Endothelial cell of umbilical vein (primary cell): ENCODE results near the gene PCDHGB4. TPM values are rescaled to one million over a fixed set of nuclear protein-coding genes. Genes with fewer than 3 reads are reported as not detected.
"Not testable (repeated sequence)": the region's sequence is repeated elsewhere in the genome, so short reads cannot be mapped to it uniquely, and the experiment has no call there.

Source experiments
- BruUV-seq: library from RNA; stranded (reverse); fragments of 400-500 nt; replicated peaks from 2 replicates; lab custom pipeline; 2021; lab: Mats Ljungman, UMichigan
- CTCF ChIA-PET: fragments of 300-600, 350-600 bp; sonication (Branson Sonifier 250); formaldehyde crosslinking; loops from one replicate; lab custom pipeline; 2021; ENCODE audit warnings: antibody characterized with exemption, inconsistent platforms; lab: Charles Lee
- POLR2A ChIA-PET: fragments of 300-600, 350-600 bp; sonication (Branson Sonifier 250); formaldehyde crosslinking; loops from one replicate; lab custom pipeline; 2021; ENCODE audit warnings: antibody characterized with exemption, inconsistent platforms; lab: Charles Lee
- DNase-seq: peaks from one replicate; pipeline ENCODE4 v3.0.0-alpha.2; 2011; ENCODE audit warnings: low read depth, low spot score
- FAIRE-seq: peaks from 2 replicates; lab custom pipeline; 2011; peaks lifted over from hg19 to GRCh38; lab: Jason Lieb, UNC
- H2AFZ ChIP-seq: 2 replicates; pipeline ENCODE4 v1.6.0; 2012; ENCODE audit warnings: low read depth, low read length, control low read depth, inconsistent platforms
- H3K27ac ChIP-seq: 2 replicates; pipeline ENCODE4 v1.5.1; 2011; ENCODE audit warnings: low read depth, mild to moderate bottlenecking, control low read depth, low read length, moderate library complexity; ENCODE audit not compliant: insufficient read depth
- H3K27me3 ChIP-seq, 2 experiments: 2 replicates each; pipeline versions ENCODE4 v1.6.0 to v1.6.1; 2011; ENCODE audit warnings: low read length in 2 of 2, mixed read lengths in 1 of 2; ENCODE audit not compliant: control insufficient read depth in 2 of 2, insufficient read depth in 2 of 2
- H3K36me3 ChIP-seq, 2 experiments: 2 replicates in 1 of 2; 3 replicates in 1 of 2; pipeline ENCODE4 v1.5.1; 2011; ENCODE audit warnings: low read length in 2 of 2, mild to moderate bottlenecking in 1 of 2, moderate library complexity in 1 of 2; ENCODE audit not compliant: control insufficient read depth in 2 of 2, insufficient read depth in 2 of 2; ENCODE audit errors: extremely low read depth in 1 of 2
- H3K4me1 ChIP-seq: 3 replicates; pipeline ENCODE4 v1.5.1; 2011; ENCODE audit warnings: mild to moderate bottlenecking, low read length; ENCODE audit not compliant: control insufficient read depth, insufficient read depth; ENCODE audit errors: extremely low read depth
- H3K4me2 ChIP-seq: 2 replicates; pipeline ENCODE4 v1.6.1; 2011; ENCODE audit warnings: low read length, control low read depth, mixed read lengths; ENCODE audit not compliant: insufficient read depth
- H3K4me3 ChIP-seq, 3 experiments: fragments of 200-600 bp in 1 of 3; sonication (generic), shearing (Covaris generic) in 1 of 3; replicated peaks in 1 of 3; 2 replicates each; pipeline ENCODE4 v1.5.1; 2011 to 2016; ENCODE audit warnings: control low read depth in 3 of 3, low read length in 3 of 3, mild to moderate bottlenecking in 2 of 3, inconsistent platforms in 1 of 3, low read depth in 1 of 3, moderate library complexity in 1 of 3; ENCODE audit not compliant: insufficient read depth in 1 of 3
- H3K79me2 ChIP-seq: 2 replicates; pipeline ENCODE4 v1.6.0; 2012; ENCODE audit warnings: low read length, inconsistent platforms; ENCODE audit not compliant: control insufficient read depth, insufficient read depth
- H3K9ac ChIP-seq: replicated peaks from 2 replicates; pipeline ENCODE3; 2011; ENCODE audit warnings: low read length, control low read depth; ENCODE audit not compliant: insufficient read depth; ENCODE audit errors: extremely low read depth
- H3K9me1 ChIP-seq: replicated peaks from 3 replicates; pipeline ENCODE4 v1.6.0; 2011; ENCODE audit warnings: mild to moderate bottlenecking, low read length; ENCODE audit not compliant: control insufficient read depth, insufficient read depth; ENCODE audit errors: extremely low read depth
- H3K9me3 ChIP-seq: replicated peaks from 2 replicates; pipeline ENCODE4 v1.5.1; 2012; ENCODE audit warnings: low read length, inconsistent platforms; ENCODE audit not compliant: control insufficient read depth, insufficient read depth
- H4K20me1 ChIP-seq: replicated peaks from 2 replicates; pipeline ENCODE3; 2011; ENCODE audit warnings: mild to moderate bottlenecking, low read length; ENCODE audit not compliant: control insufficient read depth, insufficient read depth; ENCODE audit errors: extremely low read depth
- EZH2 ChIP-seq: IDR thresholded peaks from 2 replicates; pipeline ENCODE4 v1.6.1; 2012; ENCODE audit warnings: borderline replicate concordance, low read depth, mild to moderate bottlenecking, moderate library complexity, low read length, inconsistent platforms; ENCODE audit not compliant: severe bottlenecking
- FOS ChIP-seq: IDR thresholded peaks from 2 replicates; pipeline ENCODE4 v1.6.1; 2011; ENCODE audit warnings: mild to moderate bottlenecking, low read length, moderate library complexity, borderline replicate concordance; ENCODE audit not compliant: insufficient read depth
- GATA2 ChIP-seq: IDR thresholded peaks from 2 replicates; pipeline ENCODE4 v1.7.0; 2011; ENCODE audit warnings: low read depth, mild to moderate bottlenecking, moderate library complexity, mixed read lengths, low read length; ENCODE audit not compliant: insufficient read length, insufficient read depth
- JUN ChIP-seq: IDR thresholded peaks from 2 replicates; pipeline ENCODE4 v1.6.1; 2011; ENCODE audit warnings: borderline replicate concordance, low read depth; ENCODE audit not compliant: insufficient read length, insufficient read depth
- MYC ChIP-seq: IDR thresholded peaks from one replicate; pipeline ENCODE4 v1.6.1; 2011; ENCODE audit warnings: mild to moderate bottlenecking, low read depth, low read length
- POLR2A ChIP-seq: IDR thresholded peaks from 2 replicates; pipeline ENCODE4 v1.6.1; 2012; ENCODE audit warnings: low read depth, mild to moderate bottlenecking, control low read depth, low read length
- POLR2AphosphoS5 ChIP-seq: IDR thresholded peaks from 2 replicates; pipeline ENCODE4 v1.6.1; 2012; ENCODE audit warnings: low read depth, mild to moderate bottlenecking, control low read depth, low read length, moderate library complexity; ENCODE audit not compliant: insufficient read depth
- dilution Hi-C: fragments of 300-500 bp; cut with MboI; formaldehyde crosslinking; loops from one replicate; pipeline ENCODE4 v1.15.0; 2019; ENCODE audit warnings: low sequenced_read_pairs; ENCODE audit not compliant: extremely low pct_ligation_motif_present
- intact Hi-C: fragments of 100-400 bp; cut with micrococcal nuclease; formaldehyde crosslinking; loops from one replicate; pipeline ENCODE4 v1.10.0; 2022
- polyA plus RNA-seq, 4 experiments: library from polyadenylated mRNA; depleted of rRNA in 3 of 4; stranded (reverse) in 3 of 4; unstranded in 1 of 4; fragments of >200 nt; gene quantifications; 2 replicates each; pipeline versions ENCODE4 v1.2.1 to v1.2.3, GENCODE V29; 2011 to 2012; ENCODE audit warnings: missing spikeins in 1 of 4
- total RNA-seq: library from RNA; stranded (reverse); gene quantifications from 2 replicates; pipeline ENCODE4 v1.2.3, GENCODE V29; 2021
- TF ChIP-seq, protein P1 (sequence below), 2 donors: IDR thresholded peaks; 1 replicate in 1 of 2; 2 replicates in 1 of 2; pipeline ENCODE4 v1.5.1; 2011; ENCODE audit warnings: low read length in 2 of 2, mild to moderate bottlenecking in 2 of 2, moderate library complexity in 2 of 2, control low read depth in 1 of 2, inconsistent platforms in 1 of 2, low read depth in 1 of 2; ENCODE audit not compliant: insufficient read depth in 1 of 2; ENCODE audit errors: extremely low read depth in 1 of 2
- TF ChIP-seq, protein P2 (sequence below): IDR thresholded peaks from 2 replicates; pipeline ENCODE4 v1.6.1; 2011; ENCODE audit not compliant: insufficient read depth, insufficient read length

PCDHGB4 gene
- total and polyA plus RNA-seq, 2 donors (not counting 3 experiments of a cell fraction or from before 2014, with no cell fraction given) = 6.5 to 6.9 TPM

DNA sequence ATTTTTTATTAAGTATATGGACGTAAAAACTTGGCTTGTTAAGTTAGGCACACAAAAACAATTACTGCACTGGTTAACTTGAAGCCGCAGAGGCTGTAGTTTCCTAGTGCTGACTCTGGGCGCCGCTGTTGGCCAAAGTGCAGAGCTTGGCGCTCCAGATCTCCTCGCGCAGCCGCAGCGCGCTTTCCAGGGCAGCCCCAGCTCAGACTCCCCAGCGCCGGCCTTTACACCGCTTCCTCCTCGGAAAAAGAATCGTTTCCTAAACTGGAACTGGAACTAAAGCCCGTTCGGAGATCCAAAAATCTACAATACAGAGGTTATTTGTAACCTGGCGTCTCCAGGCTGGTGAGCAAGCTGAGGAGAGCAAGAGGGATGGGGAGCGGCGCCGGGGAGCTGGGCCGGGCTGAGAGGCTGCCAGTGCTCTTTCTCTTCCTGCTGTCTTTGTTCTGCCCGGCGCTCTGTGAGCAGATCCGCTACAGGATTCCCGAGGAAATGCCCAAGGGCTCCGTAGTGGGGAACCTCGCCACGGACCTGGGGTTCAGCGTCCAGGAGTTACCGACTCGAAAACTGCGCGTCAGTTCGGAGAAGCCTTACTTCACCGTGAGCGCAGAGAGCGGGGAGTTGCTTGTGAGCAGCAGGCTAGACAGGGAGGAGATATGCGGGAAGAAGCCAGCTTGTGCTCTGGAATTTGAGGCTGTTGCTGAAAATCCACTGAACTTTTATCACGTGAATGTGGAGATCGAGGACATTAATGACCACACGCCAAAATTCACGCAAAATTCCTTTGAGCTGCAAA lies 10.5 kb downstream of the PCDHGB4 start, which contains the start of gene PCDHGB5:
Gene PCDHGB5 (plus strand): TSS at position 192 of the 796 bp plus-strand sequence. CDS start 181 bp downstream, at position 373.
- H4K20me1 ChIP-seq, H3K4me1 ChIP-seq, H3K79me2 ChIP-seq, H3K9me1 ChIP-seq, H2AFZ ChIP-seq, H3K36me3 ChIP-seq, H3K27ac ChIP-seq, intact Hi-C loops, H3K9me3 ChIP-seq, dilution Hi-C loops: not testable (repeated sequence)
- Histone ChIP-seq H3K4me3 (peak within 1 kb of the TSS in 1 of 3 experiments; percentile 23), H3K27me3 (peaks cover 34 to 69% of the 10 kb centered on the region in 2 experiments), H3K9ac (peak within 1 kb of the TSS; percentile 6), H3K4me2 (peak within 1 kb of the TSS; percentile 5)
- peak; percentile 85 for FAIRE-seq
- TF ChIP-seq, protein P1, sequence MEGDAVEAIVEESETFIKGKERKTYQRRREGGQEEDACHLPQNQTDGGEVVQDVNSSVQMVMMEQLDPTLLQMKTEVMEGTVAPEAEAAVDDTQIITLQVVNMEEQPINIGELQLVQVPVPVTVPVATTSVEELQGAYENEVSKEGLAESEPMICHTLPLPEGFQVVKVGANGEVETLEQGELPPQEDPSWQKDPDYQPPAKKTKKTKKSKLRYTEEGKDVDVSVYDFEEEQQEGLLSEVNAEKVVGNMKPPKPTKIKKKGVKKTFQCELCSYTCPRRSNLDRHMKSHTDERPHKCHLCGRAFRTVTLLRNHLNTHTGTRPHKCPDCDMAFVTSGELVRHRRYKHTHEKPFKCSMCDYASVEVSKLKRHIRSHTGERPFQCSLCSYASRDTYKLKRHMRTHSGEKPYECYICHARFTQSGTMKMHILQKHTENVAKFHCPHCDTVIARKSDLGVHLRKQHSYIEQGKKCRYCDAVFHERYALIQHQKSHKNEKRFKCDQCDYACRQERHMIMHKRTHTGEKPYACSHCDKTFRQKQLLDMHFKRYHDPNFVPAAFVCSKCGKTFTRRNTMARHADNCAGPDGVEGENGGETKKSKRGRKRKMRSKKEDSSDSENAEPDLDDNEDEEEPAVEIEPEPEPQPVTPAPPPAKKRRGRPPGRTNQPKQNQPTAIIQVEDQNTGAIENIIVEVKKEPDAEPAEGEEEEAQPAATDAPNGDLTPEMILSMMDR (IDR thresholded peaks at IDR 0.05; ENCODE audit: extremely low read depth in 1 of 2, insufficient read depth in 1 of 2, low read depth in 1 of 2, low read length in 2 of 2) = peak; percentile 59 to 62
- ChIA-PET CTCF (interaction anchor here (0.6 to 3.5 kb wide), 25 partner anchors 8 to 169 kb away, joined by 3 to 45 read pairs (median 9); partner anchors contain the start of genes PCDHGA10, PCDHGA11, PCDHGA12 and PCDHGA2), POLR2A (interaction anchor here (1.5 kb wide), 1 partner anchor 166 kb away, joined by 3 read pairs; no protein-coding TSS in a partner anchor)
- TSS peak; percentile 48 for BruUV-seq
- peak; percentile 44 for DNase-seq

DNA sequence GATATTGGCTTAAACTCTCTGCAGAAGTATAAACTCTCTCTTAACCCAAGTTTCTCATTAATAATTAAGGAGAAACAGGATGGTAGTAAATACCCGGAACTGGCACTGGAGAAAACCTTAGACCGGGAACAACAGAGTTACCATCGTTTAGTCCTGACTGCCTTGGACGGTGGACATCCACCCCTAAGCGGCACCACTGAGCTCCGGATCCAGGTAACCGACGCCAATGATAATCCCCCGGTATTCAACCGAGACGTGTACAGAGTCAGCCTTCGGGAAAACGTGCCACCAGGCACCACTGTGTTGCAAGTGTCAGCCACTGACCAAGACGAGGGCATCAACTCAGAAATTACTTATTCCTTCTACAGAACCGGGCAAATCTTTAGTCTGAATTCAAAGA lies 11.1 kb downstream of the PCDHGB4 start:
- Histone ChIP-seq H3K9ac (no peak overlapping the region), H3K27ac (no peak overlapping the region), H4K20me1 (no peaks in the 10 kb centered on the region), H3K27me3 (peaks cover 37 to 69% of the 10 kb centered on the region in 2 experiments), H3K9me1 (no peaks in the 10 kb centered on the region), H3K9me3 (peaks cover 2% of the 10 kb centered on the region), H3K79me2 (no peaks in the 10 kb centered on the region), H2AFZ (no peak overlapping the region), H3K36me3 (no peaks in the 10 kb centered on the region), H3K4me1 (peaks cover 2% of the 10 kb centered on the region), H3K4me2 (no peak overlapping the region), H3K4me3 (no peak overlapping the region)
- BruUV-seq = no TSS peak
- TF ChIP-seq, protein P2, sequence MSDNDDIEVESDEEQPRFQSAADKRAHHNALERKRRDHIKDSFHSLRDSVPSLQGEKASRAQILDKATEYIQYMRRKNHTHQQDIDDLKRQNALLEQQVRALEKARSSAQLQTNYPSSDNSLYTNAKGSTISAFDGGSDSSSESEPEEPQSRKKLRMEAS = no peak
- no peak for TF ChIP-seq JUN
- no peak for TF ChIP-seq POLR2A
- no peak for TF ChIP-seq FOS
- TF ChIP-seq EZH2 = no peak
- no peak for TF ChIP-seq GATA2
- TF ChIP-seq POLR2AphosphoS5 = no peak
- TF ChIP-seq MYC = no peak
- TF ChIP-seq, protein P1 (IDR thresholded peaks at IDR 0.05; ENCODE audit: extremely low read depth in 1 of 2, insufficient read depth in 1 of 2, low read depth in 1 of 2, low read length in 2 of 2) = no peak
- DNase-seq (no peak), FAIRE-seq (no peak)
- intact Hi-C loops = no loop called here
- ChIA-PET POLR2A (no interaction called here), CTCF (interaction anchor here (1.2 to 3.5 kb wide), 12 partner anchors 8 to 165 kb away, joined by 6 to 45 read pairs (median 16); partner anchors contain the start of genes PCDHGA10, PCDHGA11, PCDHGA12 and PCDHGA2)
- dilution Hi-C loops = no loop called here
